HG03439 (cell line): ENCODE measurements around the gene SCFD1.
"Not testable (repeated sequence)": the region's sequence is repeated elsewhere in the genome, so short reads cannot be mapped to it uniquely, and the experiment has no call there.

ENCODE experiments used
- ATAC-seq: cut with Tn5 transposase; IDR thresholded peaks from one replicate; pipeline ENCODE4 v1.9.1; 2021; ENCODE audit warnings: mild to moderate bottlenecking, moderate library complexity; ENCODE audit not compliant: unreplicated experiment

Gene SCFD1, protein sequence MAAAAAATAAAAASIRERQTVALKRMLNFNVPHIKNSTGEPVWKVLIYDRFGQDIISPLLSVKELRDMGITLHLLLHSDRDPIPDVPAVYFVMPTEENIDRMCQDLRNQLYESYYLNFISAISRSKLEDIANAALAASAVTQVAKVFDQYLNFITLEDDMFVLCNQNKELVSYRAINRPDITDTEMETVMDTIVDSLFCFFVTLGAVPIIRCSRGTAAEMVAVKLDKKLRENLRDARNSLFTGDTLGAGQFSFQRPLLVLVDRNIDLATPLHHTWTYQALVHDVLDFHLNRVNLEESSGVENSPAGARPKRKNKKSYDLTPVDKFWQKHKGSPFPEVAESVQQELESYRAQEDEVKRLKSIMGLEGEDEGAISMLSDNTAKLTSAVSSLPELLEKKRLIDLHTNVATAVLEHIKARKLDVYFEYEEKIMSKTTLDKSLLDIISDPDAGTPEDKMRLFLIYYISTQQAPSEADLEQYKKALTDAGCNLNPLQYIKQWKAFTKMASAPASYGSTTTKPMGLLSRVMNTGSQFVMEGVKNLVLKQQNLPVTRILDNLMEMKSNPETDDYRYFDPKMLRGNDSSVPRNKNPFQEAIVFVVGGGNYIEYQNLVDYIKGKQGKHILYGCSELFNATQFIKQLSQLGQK

DNA sequence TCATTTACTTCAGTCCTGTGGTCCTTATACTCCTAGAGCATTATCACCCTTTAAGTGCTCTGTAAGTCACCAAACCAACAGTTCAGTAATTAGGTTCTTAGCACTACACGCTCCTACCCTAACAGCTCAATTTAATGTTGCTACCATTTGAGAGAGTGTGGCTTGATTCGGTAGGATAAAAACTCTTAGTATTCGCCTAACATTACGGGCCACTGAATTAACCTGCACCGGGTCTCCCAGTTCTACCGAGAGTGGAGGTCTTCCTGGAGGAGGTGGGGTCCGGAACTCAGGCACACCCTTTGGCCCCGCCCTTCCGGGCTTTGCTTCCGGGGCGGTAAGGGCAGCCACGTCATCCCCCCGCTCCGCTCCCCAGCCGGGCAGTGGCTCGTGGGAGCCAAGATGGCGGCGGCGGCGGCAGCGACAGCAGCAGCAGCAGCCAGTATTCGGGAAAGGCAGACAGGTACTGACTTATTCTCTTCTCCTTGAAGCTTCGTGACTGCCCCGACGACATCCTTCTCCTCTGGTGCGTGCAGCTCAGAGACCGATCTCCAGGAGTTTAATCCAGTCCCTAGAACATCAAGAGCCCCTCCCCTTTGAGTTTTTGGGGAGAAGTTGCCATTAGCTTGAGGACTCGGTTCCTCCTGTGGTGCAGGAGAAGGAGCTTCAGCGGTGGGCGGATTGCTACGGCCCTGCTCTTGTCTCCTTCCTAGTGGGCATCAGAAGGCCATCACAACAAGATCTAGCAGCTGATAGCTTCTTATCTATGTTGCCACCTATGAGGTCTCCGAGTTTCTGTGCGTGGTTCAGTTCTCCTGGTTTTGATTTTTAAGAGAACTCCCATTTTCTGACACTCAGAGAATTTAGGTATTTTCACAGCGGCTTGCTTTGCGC lies at the start of gene SCFD1:
SCFD1 (plus strand) TSS at position 380 of the 891 bp plus-strand sequence; CDS start at position 400, 20 bp downstream.
- peak; percentile 93 for ATAC-seq

DNA sequence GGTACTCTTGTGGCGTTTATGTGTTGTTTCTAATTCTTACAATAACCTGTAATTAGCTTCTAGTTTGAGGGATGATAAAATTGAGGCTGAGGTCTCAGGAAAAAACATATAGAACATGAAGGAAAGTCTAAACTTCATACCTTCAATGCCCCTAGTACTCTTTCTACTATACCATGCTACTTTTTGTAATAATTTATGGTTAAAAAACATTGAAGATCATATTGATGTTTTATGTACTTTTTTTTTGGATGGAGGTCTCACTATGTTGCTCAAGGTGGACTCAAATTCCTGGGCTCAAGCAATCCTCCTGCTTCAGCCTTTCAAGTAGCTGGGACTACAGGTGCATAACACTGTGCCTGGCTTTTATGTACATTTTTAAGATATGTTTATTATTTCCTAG lies 49.3 kb upstream of the SCFD1 start:
- ATAC-seq, result no peak

DNA sequence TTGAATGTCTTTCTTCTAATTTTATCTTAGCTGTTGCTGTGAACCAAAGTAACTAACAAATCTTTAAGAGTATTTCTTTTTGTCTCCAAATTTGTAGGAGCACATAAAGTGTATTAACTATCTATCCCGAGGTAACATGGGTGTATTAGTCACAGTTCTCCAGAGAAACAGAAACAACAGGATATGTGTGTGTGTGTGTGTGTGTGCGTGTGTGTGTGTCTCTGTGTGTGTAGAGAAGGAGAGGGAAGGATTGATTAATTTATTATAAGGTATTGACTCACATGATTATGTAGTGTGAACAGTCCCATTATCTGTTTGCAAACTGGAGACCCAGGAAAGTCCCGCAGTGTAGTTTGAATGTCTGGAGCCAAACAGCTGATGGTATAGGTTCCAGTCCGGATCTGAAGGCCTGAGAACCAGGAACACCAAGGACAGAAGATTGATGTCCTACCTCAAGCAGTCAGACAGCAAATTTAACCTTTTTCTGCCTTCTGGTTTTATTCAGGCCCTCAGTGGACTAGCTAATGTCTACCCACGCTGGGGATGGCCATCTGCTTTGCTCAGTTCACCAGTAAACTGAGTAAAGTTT lies 48.8 kb upstream of the SCFD1 start:
- no peak for ATAC-seq

DNA sequence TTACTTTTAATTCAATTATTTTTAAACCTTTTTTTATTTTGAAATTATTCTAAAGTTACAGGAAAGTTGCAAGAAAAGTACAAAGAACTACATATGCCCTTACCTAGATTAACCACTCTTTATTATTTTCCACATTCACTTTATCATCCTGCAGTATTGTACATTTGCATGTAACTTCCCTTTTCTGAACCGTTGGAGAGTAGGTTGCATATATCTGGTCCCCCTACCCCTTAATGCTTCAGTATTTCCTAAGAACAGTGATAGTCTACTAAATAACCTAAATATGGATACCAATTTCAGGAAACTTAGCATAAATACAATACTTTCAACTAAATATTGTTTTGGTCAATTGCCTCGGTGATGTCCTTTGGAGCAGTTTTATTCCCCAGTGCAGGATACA lies 48.2 kb upstream of the SCFD1 start:
- no peak for ATAC-seq

DNA sequence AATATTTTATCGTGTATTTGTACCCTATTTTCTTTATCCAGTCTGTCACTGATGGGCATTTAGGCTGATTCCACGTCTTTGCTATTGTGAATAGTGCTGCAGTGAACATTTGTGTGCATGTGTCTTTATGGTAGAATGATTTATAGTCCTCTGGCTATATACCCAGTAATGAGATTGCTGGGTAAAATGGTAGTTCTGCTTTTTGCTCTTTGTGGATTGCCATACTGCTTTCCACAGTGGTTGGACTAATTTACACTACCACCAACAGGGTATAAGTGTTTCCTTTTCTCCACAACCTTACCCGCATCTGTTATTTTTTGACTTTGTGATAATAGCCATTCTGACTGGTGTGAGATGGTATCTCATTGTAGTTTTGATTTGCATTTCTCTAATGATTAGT lies 47.3 kb upstream of the SCFD1 start:
- ATAC-seq, result not testable (repeated sequence)

DNA sequence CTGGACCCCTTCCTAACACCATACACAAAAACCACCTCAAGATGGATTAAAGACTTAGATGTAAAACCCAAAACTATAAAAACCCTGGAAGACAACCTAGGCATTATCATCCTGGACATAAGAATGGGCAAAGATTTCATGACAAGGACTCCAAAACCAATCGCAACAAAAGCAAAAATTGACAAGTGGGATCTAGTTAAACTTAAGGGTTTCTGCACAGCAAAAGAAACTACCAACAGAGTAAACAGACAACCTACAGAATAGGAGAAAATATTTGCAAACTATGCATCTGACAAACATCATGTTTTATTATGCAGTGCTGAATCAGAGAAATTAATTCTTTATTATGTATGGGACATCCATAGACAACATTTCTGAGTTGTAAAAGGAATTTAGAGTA lies 45.8 kb upstream of the SCFD1 start:
- not testable (repeated sequence) for ATAC-seq

DNA sequence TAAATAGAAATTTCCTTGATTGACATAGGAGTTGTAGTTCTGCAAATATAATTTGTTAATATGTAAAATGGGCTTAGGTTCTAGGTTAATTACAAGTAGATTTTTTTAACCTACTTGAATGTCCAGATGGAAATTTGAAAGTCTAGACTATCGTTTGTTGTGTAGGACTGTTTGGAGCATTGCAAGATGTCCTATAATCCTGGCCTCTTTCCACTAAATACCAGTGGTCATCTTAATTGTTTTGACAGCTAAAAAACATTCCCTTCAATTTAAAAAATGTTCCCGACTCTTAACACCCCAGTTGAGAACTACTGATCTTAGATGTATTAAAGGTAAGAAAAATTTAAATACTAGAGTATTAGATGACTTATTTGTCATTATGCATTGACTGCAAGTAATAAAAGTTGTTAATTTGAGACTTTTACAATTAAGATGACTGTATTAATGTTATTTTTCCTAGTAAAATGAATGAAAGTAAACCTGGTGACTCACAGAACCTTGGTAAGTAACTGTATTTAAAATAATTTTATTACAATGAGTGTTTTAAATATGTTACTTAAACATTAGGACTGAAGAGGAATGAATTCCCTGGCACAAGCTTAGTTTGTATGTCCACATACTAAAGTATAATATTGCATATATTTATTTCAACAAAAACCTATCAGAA lies 41.4 kb upstream of the SCFD1 start:
- ATAC-seq, result no peak

DNA sequence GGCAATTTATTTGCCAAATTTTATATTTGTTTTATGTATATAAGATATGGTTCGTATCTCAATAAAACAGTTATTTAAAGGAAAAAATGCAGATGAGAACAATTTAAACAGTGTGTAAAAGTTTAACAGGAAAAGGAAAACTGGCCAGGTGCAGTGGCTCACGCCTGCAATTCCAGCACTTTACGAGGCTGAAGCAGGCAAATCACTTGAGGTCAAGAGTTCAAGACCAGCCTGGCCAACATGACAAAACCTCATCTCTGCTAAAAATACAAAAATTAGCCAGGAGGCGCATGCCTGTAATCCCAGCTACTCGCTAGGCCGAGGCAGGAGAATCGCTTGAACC lies 40.9 kb upstream of the SCFD1 start:
- no peak for ATAC-seq

DNA sequence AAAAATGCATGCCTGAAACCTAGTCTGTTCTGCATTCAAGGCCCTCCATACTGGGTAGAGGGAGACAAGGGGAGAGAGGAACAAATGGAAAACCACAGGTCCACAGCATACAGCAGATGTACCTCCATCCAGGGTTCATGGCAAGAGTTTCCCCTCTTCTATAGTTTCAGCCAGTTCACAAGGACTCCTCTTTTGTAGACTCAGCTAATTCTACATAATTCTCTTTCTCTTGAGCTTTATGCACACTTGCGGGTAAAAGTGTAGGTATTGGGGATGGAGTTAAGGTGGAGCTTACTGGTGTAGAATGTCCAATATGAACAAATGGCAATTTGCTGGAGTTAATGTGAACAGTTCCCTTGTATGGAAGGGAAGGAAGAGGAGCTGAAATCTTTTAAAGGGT lies 39.7 kb upstream of the SCFD1 start:
- no peak for ATAC-seq

DNA sequence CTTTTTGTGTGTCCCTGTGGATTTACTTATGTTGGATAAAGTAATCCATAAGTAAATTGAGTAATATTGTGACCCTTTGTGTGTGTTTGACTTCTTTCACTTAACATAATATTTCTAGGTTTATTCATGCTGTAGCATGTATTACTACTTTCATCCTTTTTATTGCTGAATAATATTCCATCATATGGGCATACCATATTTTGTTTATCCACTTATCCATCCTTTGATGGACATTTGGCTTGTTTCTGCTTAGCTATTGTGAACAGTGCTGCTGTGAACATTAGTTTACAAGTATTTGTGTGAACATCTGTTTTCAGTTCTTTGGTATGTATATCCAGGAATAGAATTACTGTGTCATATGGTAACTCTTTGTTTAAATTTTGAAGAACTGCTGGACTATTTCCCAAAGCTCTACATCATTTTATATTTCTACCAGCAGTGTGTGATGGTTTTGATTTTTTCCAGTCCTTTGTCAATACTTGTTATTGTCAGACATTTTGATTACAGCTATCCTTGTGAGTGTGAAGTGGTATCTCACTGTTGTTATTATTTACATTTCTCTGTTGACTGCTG lies 38.0 kb upstream of the SCFD1 start:
- ATAC-seq, result no peak

DNA sequence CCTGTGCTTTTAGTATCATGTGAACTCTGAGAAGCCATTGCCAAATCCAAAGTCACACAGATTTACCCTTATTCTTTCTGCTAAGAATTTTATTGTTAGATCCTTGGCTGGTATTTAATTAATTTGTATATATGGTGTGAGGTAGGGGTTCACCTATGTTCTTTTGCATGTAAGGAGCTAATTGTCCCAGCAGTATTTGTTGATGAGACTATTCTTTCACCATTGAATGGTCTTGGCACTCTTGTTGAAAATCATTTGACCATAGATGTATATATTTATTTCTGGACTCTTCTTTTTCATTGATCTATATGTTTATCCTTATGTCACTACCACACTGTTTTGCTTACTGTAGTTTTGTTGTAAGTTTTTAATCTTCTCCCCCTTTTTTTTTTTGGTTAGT lies 36.9 kb upstream of the SCFD1 start:
- ATAC-seq, result no peak

DNA sequence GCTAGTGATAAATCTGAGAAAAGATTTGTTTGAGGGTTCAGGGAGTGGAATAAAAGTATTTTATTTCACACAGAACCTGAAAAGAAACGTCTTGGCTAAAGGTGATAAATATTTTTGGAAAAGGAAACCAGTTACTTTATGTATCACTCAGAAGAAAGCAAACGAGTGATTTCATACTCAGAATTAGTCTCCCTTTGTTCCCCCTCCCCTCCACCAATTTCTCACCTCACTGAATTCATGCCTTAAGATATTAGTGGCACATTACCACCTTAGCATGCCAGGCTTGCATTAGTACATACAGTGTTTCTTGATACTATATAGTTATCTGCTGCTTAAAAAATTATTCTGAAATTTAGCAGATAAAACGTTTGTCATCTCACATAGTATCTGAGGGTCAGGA lies 35.0 kb upstream of the SCFD1 start:
- ATAC-seq, result no peak

DNA sequence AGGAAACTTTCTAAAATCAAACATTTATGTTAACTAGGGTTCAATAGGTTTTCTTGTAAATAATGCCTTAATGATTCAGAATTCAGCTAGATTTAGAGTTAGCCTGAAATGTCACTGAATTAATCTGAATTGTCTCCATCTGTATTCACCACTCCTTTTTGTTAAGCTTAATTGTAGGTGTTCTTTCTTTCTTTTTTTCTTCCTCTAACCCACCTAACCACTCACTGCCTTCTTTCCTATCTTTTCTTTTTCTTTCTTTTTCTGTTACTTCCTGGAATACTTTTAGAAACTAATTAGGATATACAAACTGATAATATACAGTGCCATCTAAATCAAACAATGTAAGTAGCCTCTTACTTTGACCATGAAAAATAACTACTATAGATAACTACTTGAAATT lies 33.2 kb upstream of the SCFD1 start:
- no peak for ATAC-seq

DNA sequence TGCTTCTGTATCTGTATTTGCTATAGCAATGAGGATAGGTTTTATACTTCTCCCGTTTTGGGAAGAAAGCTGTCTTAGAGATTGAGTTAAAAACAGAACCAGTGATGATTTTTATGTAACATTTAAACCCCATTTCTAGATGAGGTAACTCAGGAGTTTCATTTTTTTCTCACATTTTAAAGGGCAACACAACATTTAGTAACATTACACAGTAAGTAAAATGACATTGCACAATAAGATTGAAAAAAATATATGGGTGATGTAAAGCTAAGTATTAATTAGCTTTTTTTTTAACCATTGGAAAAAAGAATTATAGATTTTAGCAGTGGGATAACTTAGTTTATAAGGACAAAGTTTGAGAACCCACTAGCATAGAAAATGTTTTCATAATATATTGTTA lies 25.2 kb upstream of the SCFD1 start:
- no peak for ATAC-seq

DNA sequence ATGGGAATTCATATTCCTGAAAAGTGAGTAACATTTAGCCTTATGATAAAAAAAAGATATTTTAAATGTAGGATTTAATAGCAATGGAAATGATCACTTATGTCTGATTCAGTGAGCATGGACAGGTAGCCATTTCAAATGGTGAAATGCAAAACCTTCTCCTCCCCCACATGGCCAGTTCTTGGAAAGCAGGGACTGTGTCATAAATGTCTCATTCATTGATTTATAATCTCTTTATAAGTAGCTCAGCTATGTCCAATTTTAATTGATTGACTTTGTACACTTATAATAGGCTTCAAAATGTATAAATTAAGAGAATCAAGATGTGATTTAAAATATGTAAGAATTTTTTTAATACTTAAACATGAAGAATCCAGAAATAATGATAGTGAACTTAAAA lies 24.6 kb upstream of the SCFD1 start:
- ATAC-seq, result no peak

DNA sequence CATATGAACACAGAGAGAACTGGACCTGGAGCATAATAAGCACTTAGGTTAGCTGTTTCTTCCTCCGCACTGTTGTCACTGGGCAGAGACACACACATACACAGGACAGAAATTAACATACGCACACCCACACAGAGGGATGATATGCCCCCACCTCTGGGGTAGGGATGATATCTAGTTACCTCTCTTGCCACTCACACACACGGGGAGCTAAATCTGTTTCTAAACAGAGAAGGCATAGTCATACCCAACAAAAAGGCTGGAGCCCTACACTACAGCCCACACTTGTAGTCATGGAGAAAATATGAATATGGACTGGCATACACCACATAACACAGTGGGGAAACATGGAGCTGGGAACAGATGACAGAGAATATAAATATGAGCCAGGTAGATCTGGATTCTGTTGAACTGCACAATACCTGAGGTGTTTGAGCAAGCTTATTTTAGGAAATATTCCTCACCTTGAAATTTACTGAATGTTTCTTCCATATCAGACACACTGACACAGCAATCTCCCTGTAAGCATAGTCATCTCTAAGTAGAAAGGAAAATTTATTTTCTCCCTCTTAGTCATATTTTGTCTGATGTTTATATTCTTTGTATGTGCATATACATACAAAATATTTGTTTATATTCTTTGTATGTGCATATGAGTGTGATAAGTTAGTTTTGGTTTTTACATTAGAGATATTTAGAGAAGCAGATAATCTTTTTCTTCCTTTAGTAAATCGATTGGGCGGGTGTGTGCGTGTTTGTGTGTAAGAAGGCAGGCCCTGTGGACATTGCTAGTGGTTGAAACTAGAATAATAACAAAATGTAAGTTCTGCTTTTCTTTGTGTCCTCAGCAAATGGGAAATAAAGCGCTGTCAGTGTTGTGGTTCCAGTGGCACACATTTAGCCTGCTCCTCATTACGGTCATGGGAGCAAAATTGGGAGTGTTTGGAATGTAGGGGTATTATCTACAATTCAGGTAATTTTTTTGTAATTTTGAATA lies 20.9 kb upstream of the SCFD1 start:
- no peak for ATAC-seq

DNA sequence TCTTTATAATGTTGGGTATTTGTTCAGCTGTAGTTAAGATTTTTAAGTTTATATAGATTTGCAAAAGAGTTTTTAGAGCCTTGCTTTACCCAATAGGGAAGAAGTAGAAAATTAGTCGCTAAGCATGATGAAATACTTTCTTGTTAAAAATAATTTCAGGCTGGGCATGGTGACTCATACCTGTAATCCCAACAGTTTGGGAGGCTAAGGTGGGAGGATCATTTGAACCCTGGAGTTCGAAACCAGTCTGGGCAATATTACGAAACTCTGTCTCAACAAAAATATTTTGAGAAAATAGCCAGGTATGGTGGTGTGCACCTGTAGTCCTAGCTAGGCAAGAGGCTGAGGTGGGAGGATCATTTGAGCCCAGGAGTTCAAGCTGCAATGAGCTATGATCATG lies 18.7 kb upstream of the SCFD1 start:
- no peak for ATAC-seq

DNA sequence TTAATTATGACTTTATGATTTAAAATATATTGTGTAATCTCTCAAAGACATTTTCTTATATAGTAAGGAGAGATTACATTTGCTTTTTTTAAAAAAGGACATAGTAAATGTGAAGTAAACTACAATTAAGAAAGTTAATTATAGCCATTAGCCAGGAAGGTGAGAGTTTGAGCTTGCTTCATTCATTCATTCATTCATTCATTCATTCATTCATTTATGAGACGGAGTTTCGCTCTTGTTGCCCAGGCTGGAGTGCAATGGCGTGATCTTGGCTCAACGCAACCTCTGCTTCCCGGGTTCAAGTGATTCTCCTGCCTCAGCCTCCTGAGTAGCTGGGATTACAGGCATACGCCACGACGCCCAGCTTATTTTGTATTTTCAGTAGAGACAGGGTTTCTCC lies 17.4 kb upstream of the SCFD1 start:
- not testable (repeated sequence) for ATAC-seq

DNA sequence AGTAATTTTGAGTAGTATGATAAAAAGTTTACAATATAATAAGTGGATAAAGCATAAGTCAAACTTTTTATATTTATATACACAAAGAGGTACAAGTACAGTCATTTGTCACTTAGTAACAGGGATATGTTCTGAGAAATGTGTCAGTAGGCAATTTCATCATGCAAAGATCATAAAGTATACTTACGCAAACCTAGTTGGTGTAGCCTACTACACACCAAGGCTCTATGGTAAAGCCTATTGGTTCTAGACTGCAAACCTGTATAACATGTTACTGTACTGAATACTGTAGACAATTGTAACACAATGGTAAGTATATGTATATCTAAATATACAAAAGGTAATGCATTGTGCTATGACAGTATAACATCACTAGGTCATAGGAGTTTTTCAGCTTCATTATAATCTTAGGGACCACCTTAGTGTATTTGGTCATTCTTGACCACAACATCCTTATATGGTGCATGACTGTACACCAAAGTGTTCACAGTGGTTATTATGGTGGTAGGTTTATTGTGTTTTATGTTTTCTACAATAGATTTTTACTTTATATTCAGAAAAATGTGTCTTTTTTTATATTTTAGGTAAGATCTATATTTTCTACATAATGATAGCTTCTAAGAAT lies 14.9 kb upstream of the SCFD1 start:
- no peak for ATAC-seq
